H9 (cell line): ENCODE data around the gene TRMT112. TPM values are rescaled to one million over a fixed set of nuclear protein-coding genes. Genes with fewer than 3 reads are reported as not detected.

Experiments
- DNase-seq: peaks from one replicate; pipeline ENCODE4 v3.0.0-alpha.2; 2017
- H2AFZ ChIP-seq: one replicate; pipeline ENCODE4 v1.6.1; 2013; ENCODE audit warnings: mild to moderate bottlenecking, low read length, control low read depth, moderate library complexity
- H2AK5ac ChIP-seq: 2 replicates; pipeline ENCODE4 v1.6.1; 2013; ENCODE audit warnings: low read length, control low read depth, mixed read lengths; ENCODE audit not compliant: insufficient read length
- H2BK120ac ChIP-seq: one replicate; pipeline ENCODE4 v1.6.1; 2013; ENCODE audit warnings: low read depth, mild to moderate bottlenecking, low read length, control low read depth, inconsistent platforms; ENCODE audit not compliant: poor library complexity, severe bottlenecking
- H2BK12ac ChIP-seq: 2 replicates; pipeline ENCODE4 v1.6.1; 2013; ENCODE audit warnings: low read length, control low read depth, mixed read lengths, low read depth; ENCODE audit not compliant: insufficient read length
- H2BK15ac ChIP-seq: 2 replicates; pipeline ENCODE4 v1.6.1; 2013; ENCODE audit warnings: low read depth, low read length, control low read depth
- H2BK20ac ChIP-seq: one replicate; pipeline ENCODE4 v1.6.1; 2013; ENCODE audit warnings: low read depth, mild to moderate bottlenecking, low read length, control low read depth, inconsistent platforms; ENCODE audit not compliant: poor library complexity, severe bottlenecking
- H2BK5ac ChIP-seq: 2 replicates; pipeline ENCODE4 v1.6.1; 2013; ENCODE audit warnings: low read length, control low read depth, mixed read lengths; ENCODE audit not compliant: insufficient read length
- H3K14ac ChIP-seq: 2 replicates; pipeline ENCODE4 v1.6.1; 2013; ENCODE audit warnings: low read length, control low read depth; ENCODE audit not compliant: insufficient read depth
- H3K18ac ChIP-seq: 2 replicates; pipeline ENCODE4 v1.6.1; 2013; ENCODE audit warnings: low read depth, mild to moderate bottlenecking, mixed read lengths, low read length, control low read depth; ENCODE audit not compliant: insufficient read length
- H3K23ac ChIP-seq: 2 replicates; pipeline ENCODE4 v1.6.1; 2013; ENCODE audit warnings: low read length, control low read depth, mixed read lengths, low read depth; ENCODE audit not compliant: insufficient read length
- H3K23me2 ChIP-seq: 2 replicates; pipeline ENCODE4 v1.6.1; 2013; ENCODE audit warnings: low read depth, mild to moderate bottlenecking, mixed read lengths, low read length, control low read depth; ENCODE audit not compliant: insufficient read length, poor library complexity, severe bottlenecking
- H3K27ac ChIP-seq: 2 replicates; pipeline ENCODE4 v1.5.1; 2013; ENCODE audit warnings: low read length, control low read depth, mixed read lengths, low read depth; ENCODE audit not compliant: insufficient read length
- H3K27me3 ChIP-seq: 2 replicates; pipeline ENCODE4 v1.6.1; 2013; ENCODE audit warnings: low read length, control low read depth, inconsistent platforms; ENCODE audit not compliant: insufficient read depth
- H3K4ac ChIP-seq: 2 replicates; pipeline ENCODE4 v1.6.1; 2013; ENCODE audit warnings: low read depth, mild to moderate bottlenecking, control low read depth, inconsistent platforms, low read length, moderate library complexity
- H3K4me1 ChIP-seq: 2 replicates; pipeline ENCODE4 v1.6.1; 2013; ENCODE audit warnings: low read length, control low read depth, inconsistent platforms; ENCODE audit not compliant: insufficient read depth
- H3K4me2 ChIP-seq: 2 replicates; pipeline ENCODE4 v1.6.1; 2013; ENCODE audit warnings: low read length, control low read depth, mixed read lengths; ENCODE audit not compliant: insufficient read length, insufficient read depth
- H3K56ac ChIP-seq: 2 replicates; pipeline ENCODE4 v1.6.1; 2013; ENCODE audit warnings: low read depth, mild to moderate bottlenecking, mixed read lengths, low read length, control low read depth; ENCODE audit not compliant: insufficient read length
- H3K79me1 ChIP-seq: 2 replicates; pipeline ENCODE4 v1.6.1; 2013; ENCODE audit warnings: low read depth, mild to moderate bottlenecking, moderate library complexity, low read length, control low read depth, inconsistent platforms; ENCODE audit not compliant: insufficient read depth, poor library complexity, severe bottlenecking
- H3K79me2 ChIP-seq: 2 replicates; pipeline ENCODE4 v1.6.1; 2013; ENCODE audit warnings: low read length, control low read depth, inconsistent platforms; ENCODE audit not compliant: insufficient read depth
- H3K9ac ChIP-seq: 2 replicates; pipeline ENCODE4 v1.6.1; 2013; ENCODE audit warnings: low read length, control low read depth, mixed read lengths; ENCODE audit not compliant: insufficient read length; ENCODE audit errors: extremely low read depth
- H3K9me3 ChIP-seq: one replicate; pipeline ENCODE4 v1.6.1; 2013; ENCODE audit warnings: low read depth, low read length, inconsistent platforms; ENCODE audit not compliant: control insufficient read depth
- H3T11ph ChIP-seq: one replicate; pipeline ENCODE4 v1.6.1; 2013; ENCODE audit warnings: mild to moderate bottlenecking, low read length, control low read depth, inconsistent platforms
- H4K20me1 ChIP-seq: one replicate; pipeline ENCODE4 v1.6.1; 2013; ENCODE audit not compliant: control insufficient read depth, insufficient read length, insufficient read depth
- H4K5ac ChIP-seq: 2 replicates; pipeline ENCODE4 v1.6.1; 2013; ENCODE audit warnings: low read depth, mild to moderate bottlenecking, mixed read lengths, low read length, control low read depth; ENCODE audit not compliant: insufficient read length
- H4K8ac ChIP-seq: replicated peaks from 2 replicates; pipeline ENCODE4 v1.6.1; 2013; ENCODE audit warnings: low read length, control low read depth, mixed read lengths, low read depth; ENCODE audit not compliant: insufficient read length
- H4K91ac ChIP-seq: 2 replicates; pipeline ENCODE4 v1.6.1; 2013; ENCODE audit warnings: low read depth, mild to moderate bottlenecking, moderate library complexity, mixed read lengths, low read length, control low read depth; ENCODE audit not compliant: insufficient read length
- H3K27ac Mint-ChIP-seq, 3 experiments: 2 replicates in 2 of 3; 3 replicates in 1 of 3; pipeline ENCODE4 v1.8.0; 2020 to 2021; ENCODE audit warnings: mixed read lengths in 3 of 3, mild to moderate bottlenecking in 1 of 3, moderate library complexity in 1 of 3
- H3K27me3 Mint-ChIP-seq: 2 replicates; pipeline ENCODE4 v1.8.0; 2021; ENCODE audit warnings: low read depth, mild to moderate bottlenecking, moderate library complexity, mixed read lengths
- H3K36me3 Mint-ChIP-seq, 3 experiments: 2 replicates in 2 of 3; 3 replicates in 1 of 3; pipeline ENCODE4 v1.8.0; 2020 to 2021; ENCODE audit warnings: low read depth in 3 of 3, mixed read lengths in 3 of 3; ENCODE audit not compliant: insufficient read depth in 1 of 3
- H3K4me1 Mint-ChIP-seq, 2 experiments: 2 replicates each; pipeline ENCODE4 v1.8.0; 2020; ENCODE audit warnings: mixed read lengths in 2 of 2
- H3K4me3 Mint-ChIP-seq, 2 experiments: 2 replicates in 1 of 2; 3 replicates in 1 of 2; pipeline ENCODE4 v1.8.0; 2020 to 2021; ENCODE audit warnings: mild to moderate bottlenecking in 2 of 2, mixed read lengths in 2 of 2, moderate library complexity in 1 of 2
- H3K9me3 Mint-ChIP-seq, 2 experiments: 2 replicates in 1 of 2; 3 replicates in 1 of 2; pipeline ENCODE4 v1.8.0; 2020; ENCODE audit warnings: mild to moderate bottlenecking in 2 of 2, mixed read lengths in 2 of 2, moderate library complexity in 1 of 2
- WGBS: extraction: QIAGEN DNeasy Blood & Tissue Kit; methylation state at CpG from one replicate; pipeline ENCODE4 v1.1.7; 2013; ENCODE audit warnings: missing lambda C conversion rate, low lambda C conversion rate, mixed read lengths; ENCODE audit not compliant: insufficient read length; ENCODE audit errors: extremely low coverage; 5-methylcytosine and 5-hydroxymethylcytosine counted together
- total RNA-seq: library from RNA; stranded (reverse); gene quantifications from 2 replicates; pipeline ENCODE4 v1.2.1, GENCODE V29; 2021
- TF ChIP-seq, protein P1 (sequence below): fragments of 200-600 bp; sonication (generic); conservative IDR thresholded peaks from 3 replicates; pipeline ENCODE4 v1.8.0; 2021; ENCODE audit warnings: antibody characterized with exemption, mild to moderate bottlenecking

Gene TRMT112
- total RNA-seq, 1 experiment from 2014 or later: 315 TPM

DNA sequence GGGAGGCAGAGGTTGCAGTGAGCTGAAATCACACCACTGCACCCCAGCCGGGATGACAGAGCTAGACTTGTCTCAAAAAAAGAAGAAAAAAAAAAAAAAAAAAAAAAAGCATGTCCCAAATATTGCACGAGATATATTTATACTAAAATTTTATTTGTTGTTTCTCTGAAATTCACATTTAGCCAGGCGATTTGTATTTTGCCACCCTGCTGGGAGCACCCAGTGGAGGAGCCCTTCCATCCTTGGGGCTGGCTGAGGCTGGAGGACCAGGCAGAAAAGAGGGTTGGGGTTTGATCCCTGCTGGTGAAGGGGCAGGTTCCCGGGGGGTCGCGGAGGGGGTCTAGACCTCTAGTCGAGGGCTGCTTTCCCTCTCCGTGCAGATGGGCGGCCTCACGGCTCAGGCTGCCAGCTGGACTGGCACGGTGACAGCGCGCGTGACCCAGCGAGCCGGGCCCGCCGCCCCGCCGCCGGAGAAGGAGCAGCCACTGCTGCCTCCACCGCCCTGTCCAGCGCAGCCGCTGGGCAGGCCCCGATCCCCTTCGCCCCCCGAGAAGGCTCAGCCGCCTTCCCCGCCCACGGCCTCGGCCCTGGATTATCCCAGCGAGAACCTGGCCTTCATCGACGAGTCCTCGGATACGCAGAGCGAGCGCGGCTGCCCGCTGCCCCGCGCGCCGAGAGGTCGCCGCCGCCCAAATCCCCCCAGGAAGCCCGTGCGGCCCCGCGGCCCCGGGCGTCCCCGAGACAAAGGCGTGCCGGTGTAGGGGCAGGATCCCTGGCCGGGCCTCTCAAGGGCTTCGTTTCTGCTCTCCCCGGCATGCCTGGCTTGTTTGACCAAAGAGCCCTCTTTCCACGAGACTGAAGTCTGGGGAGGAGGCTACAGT, 18.2 kb downstream of the TRMT112 start:
- TF ChIP-seq, protein P1, sequence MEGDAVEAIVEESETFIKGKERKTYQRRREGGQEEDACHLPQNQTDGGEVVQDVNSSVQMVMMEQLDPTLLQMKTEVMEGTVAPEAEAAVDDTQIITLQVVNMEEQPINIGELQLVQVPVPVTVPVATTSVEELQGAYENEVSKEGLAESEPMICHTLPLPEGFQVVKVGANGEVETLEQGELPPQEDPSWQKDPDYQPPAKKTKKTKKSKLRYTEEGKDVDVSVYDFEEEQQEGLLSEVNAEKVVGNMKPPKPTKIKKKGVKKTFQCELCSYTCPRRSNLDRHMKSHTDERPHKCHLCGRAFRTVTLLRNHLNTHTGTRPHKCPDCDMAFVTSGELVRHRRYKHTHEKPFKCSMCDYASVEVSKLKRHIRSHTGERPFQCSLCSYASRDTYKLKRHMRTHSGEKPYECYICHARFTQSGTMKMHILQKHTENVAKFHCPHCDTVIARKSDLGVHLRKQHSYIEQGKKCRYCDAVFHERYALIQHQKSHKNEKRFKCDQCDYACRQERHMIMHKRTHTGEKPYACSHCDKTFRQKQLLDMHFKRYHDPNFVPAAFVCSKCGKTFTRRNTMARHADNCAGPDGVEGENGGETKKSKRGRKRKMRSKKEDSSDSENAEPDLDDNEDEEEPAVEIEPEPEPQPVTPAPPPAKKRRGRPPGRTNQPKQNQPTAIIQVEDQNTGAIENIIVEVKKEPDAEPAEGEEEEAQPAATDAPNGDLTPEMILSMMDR: no peak
- peaks cover 62% of the 10 kb centered on the region for H3K27me3 ChIP-seq
- peaks cover 93% of the 10 kb centered on the region for H3K27me3 Mint-ChIP-seq
- no peak overlapping the region for H3K27ac Mint-ChIP-seq
- no peak overlapping the region for H3K27ac ChIP-seq
- peaks cover 0 to 2% (median 0%) of the 10 kb centered on the region in 3 experiments; a peak in 2 of 7 replicates for H3K36me3 Mint-ChIP-seq
- no peak overlapping the region for H3K18ac ChIP-seq
- no peak overlapping the region for H4K5ac ChIP-seq
- DNase-seq: no peak
- no peak overlapping the region for H2BK12ac ChIP-seq
- H4K91ac ChIP-seq: no peak overlapping the region
- no peak overlapping the region for H3K56ac ChIP-seq
- peaks cover 13% of the 10 kb centered on the region for H3K23me2 ChIP-seq
- H3K4ac ChIP-seq: no peak overlapping the region
- H3K4me3 Mint-ChIP-seq: peak overlapping the region; percentile 46 to 82; a peak in 4 of 5 replicates
- H3K4me1 ChIP-seq: no peaks in the 10 kb centered on the region
- H4K20me1 ChIP-seq: no peaks in the 10 kb centered on the region
- no peak overlapping the region for H3K9ac ChIP-seq
- no peak overlapping the region for H4K8ac ChIP-seq
- H2AFZ ChIP-seq: no peak overlapping the region
- no CpG with 5 or more reads among the region's 60 CpGs for WGBS
- H3K79me2 ChIP-seq: no peaks in the 10 kb centered on the region
- no peak overlapping the region for H3K23ac ChIP-seq
- no peak overlapping the region for H2BK15ac ChIP-seq
- H3K4me1 Mint-ChIP-seq: peaks cover 11 to 28% of the 10 kb centered on the region in 2 experiments; a peak in 3 of 4 replicates
- H3K9me3 ChIP-seq: no peaks in the 10 kb centered on the region
- H3T11ph ChIP-seq: no peak overlapping the region
- H3K14ac ChIP-seq: no peak overlapping the region
- no peak overlapping the region for H2AK5ac ChIP-seq
- peaks cover 0 to 3% of the 10 kb centered on the region in 2 experiments; a peak in 2 of 5 replicates for H3K9me3 Mint-ChIP-seq
- peak overlapping the region; percentile 11 for H3K4me2 ChIP-seq
- H2BK5ac ChIP-seq: no peak overlapping the region
- no peak overlapping the region for H2BK120ac ChIP-seq
- no peaks in the 10 kb centered on the region for H3K79me1 ChIP-seq
- H2BK20ac ChIP-seq: no peak overlapping the region
